HepG2 (cell line): Measurements from ENCODE around the gene EVI5. TPM values are rescaled to one million over a fixed set of nuclear protein-coding genes. Genes with fewer than 3 reads are reported as not detected.
A peak's percentile ranks its signal among the peaks of the same experiment; 100 is the strongest.

Source experiments
- ATAC-seq: fragments of 200-7000 bp; cut with Tn5 transposase; 3 replicates; pipeline ENCODE4 v1.9.1; 2020; ENCODE audit warnings: mild to moderate bottlenecking, moderate library complexity
- BruUV-seq: library from RNA; stranded (reverse); fragments of 400-500 nt; replicated peaks from 2 replicates; lab custom pipeline; 2021; lab: Mats Ljungman, UMichigan
- CTCF ChIA-PET: fragments of 300-600 bp; formaldehyde crosslinking; extraction: SDS; loops from one replicate; lab custom pipeline; 2021; ENCODE audit warnings: low total read pairs, inconsistent platforms, low intra/inter-chr PET ratio; lab: Yijun Ruan, JAX
- POLR2A ChIA-PET: fragments of 350-600 bp; sonication (Branson Sonifier 250); formaldehyde crosslinking; loops from one replicate; lab custom pipeline; 2020; ENCODE audit warnings: antibody characterized with exemption, inconsistent platforms; lab: Yijun Ruan, JAX
- DNase-seq: peaks from one replicate; pipeline ENCODE4 v3.0.0-alpha.2; 2015; ENCODE audit warnings: low spot score
- FAIRE-seq: peaks from 3 replicates; lab custom pipeline; 2011; peaks lifted over from hg19 to GRCh38; lab: Jason Lieb, UNC
- H2AFZ ChIP-seq: one replicate; pipeline ENCODE4 v1.6.1; 2011; ENCODE audit warnings: low read length, inconsistent platforms
- H3K27ac ChIP-seq: fragments of 300-600 bp; 3 replicates; pipeline ENCODE4 v1.8.0; 2011; ENCODE audit warnings: mixed run types, mild to moderate bottlenecking, mixed read lengths, low read length, inconsistent platforms; ENCODE audit not compliant: insufficient read depth; ENCODE audit errors: extremely low read length
- H3K27me3 ChIP-seq, 2 experiments: fragments of 200-600 bp in 1 of 2; 2 replicates in 1 of 2; 3 replicates in 1 of 2; pipeline versions ENCODE4 v1.6.0 to v1.8.0; 2011; ENCODE audit warnings: low read length in 2 of 2, mild to moderate bottlenecking in 2 of 2, moderate library complexity in 2 of 2, inconsistent platforms in 1 of 2; ENCODE audit not compliant: insufficient read depth in 2 of 2, control insufficient read depth in 1 of 2
- H3K36me3 ChIP-seq, 2 experiments: fragments of 200-600 bp in 1 of 2; replicated peaks in 1 of 2; 2 replicates in 1 of 2; 3 replicates in 1 of 2; pipeline versions ENCODE4 v1.5.1 to v1.8.0; 2011; ENCODE audit warnings: low read length in 2 of 2, inconsistent platforms in 1 of 2; ENCODE audit not compliant: insufficient read depth in 2 of 2, control insufficient read depth in 1 of 2
- H3K4me1 ChIP-seq: 2 replicates; pipeline ENCODE4 v1.5.1; 2012; ENCODE audit warnings: low read length, inconsistent platforms; ENCODE audit not compliant: insufficient read depth
- H3K4me2 ChIP-seq: 2 replicates; pipeline ENCODE4 v1.6.0; 2011; ENCODE audit warnings: low read depth, low read length, inconsistent platforms
- H3K4me3 ChIP-seq, 3 experiments: fragments of 200-600 bp in 1 of 3; sonication (generic), shearing (Covaris generic) in 1 of 3; replicated peaks in 1 of 3; 2 replicates each; pipeline ENCODE4 v1.5.1; 2011 to 2016; ENCODE audit warnings: low read length in 3 of 3, inconsistent platforms in 2 of 3, low read depth in 2 of 3, mild to moderate bottlenecking in 2 of 3, control low read depth in 1 of 3, mixed read lengths in 1 of 3; ENCODE audit not compliant: insufficient read depth in 1 of 3
- H3K79me2 ChIP-seq: one replicate; pipeline ENCODE4 v1.6.1; 2011; ENCODE audit warnings: low read length, inconsistent platforms; ENCODE audit not compliant: insufficient read depth
- H3K9ac ChIP-seq: 2 replicates; pipeline ENCODE4 v1.6.0; 2011; ENCODE audit warnings: mild to moderate bottlenecking, low read depth, low read length, inconsistent platforms; ENCODE audit not compliant: insufficient read depth
- H3K9me3 ChIP-seq: 2 replicates; pipeline ENCODE4 v1.5.1; 2012; ENCODE audit warnings: mild to moderate bottlenecking, low read length
- H4K20me1 ChIP-seq: 2 replicates; pipeline ENCODE4 v1.6.0; 2011; ENCODE audit warnings: inconsistent platforms, mild to moderate bottlenecking, low read length, moderate library complexity; ENCODE audit not compliant: insufficient read depth
- CBX1 ChIP-seq: IDR thresholded peaks from one replicate; pipeline ENCODE4 v1.6.1; 2016; ENCODE audit warnings: antibody characterized with exemption, low read depth
- CHCHD3 ChIP-seq: sonication (generic); formaldehyde crosslinking; IDR thresholded peaks from 2 replicates; pipeline ENCODE4 v1.8.0; 2022; ENCODE audit warnings: mild to moderate bottlenecking, missing genetic modification reagents, moderate library complexity
- EP300 ChIP-seq, 3 experiments: sonication (generic) in 1 of 3; formaldehyde crosslinking in 1 of 3; IDR thresholded peaks; 2 replicates each; pipeline versions ENCODE4 v1.5.1 to v1.6.1; 2011 to 2020; ENCODE audit warnings: low read depth in 2 of 3, low read length in 2 of 3, borderline replicate concordance in 1 of 3, improper control_type of control experiment in 1 of 3, mild to moderate bottlenecking in 1 of 3, missing genetic modification reagents in 1 of 3, moderate library complexity in 1 of 3
- FOXA1 ChIP-seq, 2 experiments: fragments of 450-650 bp in 1 of 2; sonication (generic) in 1 of 2; formaldehyde crosslinking in 1 of 2; IDR thresholded peaks; 2 replicates each; pipeline versions ENCODE4 v1.4.0 to v1.6.1; 2016 to 2020; ENCODE audit warnings: missing genetic modification reagents in 1 of 2
- FOXA3 ChIP-seq: IDR thresholded peaks from 2 replicates; pipeline ENCODE4 v1.6.1; 2016; ENCODE audit warnings: missing genetic modification reagents, missing compliant biosample characterization
- FOXP1 ChIP-seq, 2 experiments: fragments of 450-650 bp in 1 of 2; IDR thresholded peaks; 2 replicates each; pipeline ENCODE4 v1.6.1; 2017 to 2018; ENCODE audit warnings: antibody characterized with exemption in 1 of 2
- MAFK ChIP-seq, 2 experiments: IDR thresholded peaks in 1 of 2; conservative IDR thresholded peaks in 1 of 2; 2 replicates each; pipeline ENCODE4 v1.6.1; 2011; ENCODE audit warnings: improper control_type of control experiment in 2 of 2, low read length in 2 of 2
- SAP130 ChIP-seq: IDR thresholded peaks from 2 replicates; pipeline ENCODE4 v1.6.1; 2016; ENCODE audit warnings: low read depth
- SKI ChIP-seq: fragments of 450-650 bp; IDR thresholded peaks from one replicate; pipeline ENCODE4 v1.6.1; 2018; ENCODE audit warnings: mild to moderate bottlenecking; ENCODE audit not compliant: partially characterized antibody
- ZMYM4 ChIP-seq: sonication (generic); formaldehyde crosslinking; IDR thresholded peaks from 2 replicates; pipeline ENCODE4 v1.8.1; 2023; ENCODE audit warnings: mild to moderate bottlenecking, missing genetic modification reagents
- ZNF232 ChIP-seq: sonication (generic); formaldehyde crosslinking; IDR thresholded peaks from 2 replicates; pipeline ENCODE4 v1.4.0; 2020; ENCODE audit warnings: missing genetic modification reagents, borderline replicate concordance
- ZNF598 ChIP-seq: sonication (generic); formaldehyde crosslinking; IDR thresholded peaks from 2 replicates; pipeline ENCODE4 v1.5.1; 2020; ENCODE audit warnings: mild to moderate bottlenecking, missing genetic modification reagents, borderline replicate concordance
- ZNF839 ChIP-seq: sonication (generic); formaldehyde crosslinking; IDR thresholded peaks from 2 replicates; pipeline ENCODE4 v1.4.0; 2020; ENCODE audit warnings: missing genetic modification reagents, mild to moderate bottlenecking, borderline replicate concordance
- WGBS: methylation state at CpG from one replicate; pipeline ENCODE4 v1.1.6; 2017; ENCODE audit warnings: low lambda C conversion rate; 5-methylcytosine and 5-hydroxymethylcytosine counted together
- in situ Hi-C: cut with HindIII; loops from 2 replicates; pipeline ENCODE4 v1.10.0; 2017; ENCODE audit warnings: low pct_unique_long_range_greater_than_20kb; ENCODE audit not compliant: extremely low pct_ligation_motif_present
- intact Hi-C: fragments of 100-400 bp; cut with micrococcal nuclease; formaldehyde crosslinking; loops from one replicate; pipeline ENCODE4 v1.10.0; 2022; ENCODE audit not compliant: unreplicated experiment
- polyA plus RNA-seq, 8 experiments: library from polyadenylated mRNA; depleted of rRNA in 3 of 8; stranded (reverse) in 7 of 8; unstranded in 1 of 8; fragments of >200 nt; fragmentation: Illumina TruSeq in 4 of 8; extraction: Trizol in 4 of 8; gene quantifications; 2 replicates each; pipeline versions ENCODE4 v1.2.1 to v1.2.3, GENCODE V29; 2011 to 2016; ENCODE audit warnings: low read depth in 4 of 8, missing spikeins in 1 of 8, mixed read lengths in 1 of 8; ENCODE audit not compliant: insufficient read depth in 1 of 8
- total RNA-seq, 5 experiments: library from RNA; depleted of rRNA; stranded (reverse); fragments of >200 nt; fragmentation: Illumina TruSeq; extraction: Trizol; gene quantifications; 2 replicates each; pipeline ENCODE4 v1.2.3, GENCODE V29; 2016; ENCODE audit warnings: low read depth in 1 of 5
- TF ChIP-seq, protein P1 (sequence below): IDR thresholded peaks from 2 replicates; pipeline ENCODE4 v1.4.0; 2020; ENCODE audit warnings: mild to moderate bottlenecking, missing genetic modification reagents

EVI5 gene
- total and polyA plus RNA-seq, 2 of the 13 experiments (the other 11 are each of a cell fraction or from before 2014, with no cell fraction given), result 4.0 to 12.6 TPM

DNA sequence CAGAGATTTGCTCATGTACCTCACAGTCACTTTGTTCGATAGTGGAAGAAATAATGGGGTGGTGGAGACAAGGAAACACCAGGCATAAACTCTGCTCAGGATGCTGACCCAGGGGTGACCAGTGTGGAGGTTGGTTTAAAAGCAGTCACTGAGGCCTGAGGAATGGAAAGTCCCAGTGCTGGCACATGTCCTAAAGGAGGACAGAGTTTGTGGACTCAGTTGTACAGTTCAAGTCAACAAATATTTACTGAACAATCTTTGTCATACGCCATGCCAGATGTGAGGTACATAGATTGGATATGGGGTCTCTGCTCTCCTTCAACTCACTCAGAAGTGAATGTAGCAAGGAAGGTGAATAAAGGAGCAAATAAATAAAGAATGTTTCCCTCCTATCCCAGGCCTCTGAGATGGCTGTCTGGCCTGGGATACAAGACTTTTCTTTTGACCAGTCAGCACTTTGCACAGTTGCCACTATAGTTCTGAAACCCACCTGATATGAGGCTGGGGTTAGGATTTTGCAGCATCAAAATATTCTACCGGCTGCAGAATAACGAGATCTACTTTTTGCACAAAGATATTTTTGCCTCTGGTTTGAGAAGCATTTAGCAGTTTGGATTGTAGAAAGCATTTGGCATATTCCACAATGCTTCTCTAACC lies 290.3 kb downstream of the EVI5 start:
- in situ Hi-C loops, result no loop called here
- H3K36me3 ChIP-seq, result no peaks in the 10 kb centered on the region
- ATAC-seq (peak; percentile 48), DNase-seq (no peak), FAIRE-seq (no peak)
- BruUV-seq, result no TSS peak
- H3K79me2 ChIP-seq, result no peaks in the 10 kb centered on the region
- H3K9ac ChIP-seq, result no peak overlapping the region
- no peaks in the 10 kb centered on the region for H4K20me1 ChIP-seq
- H3K4me2 ChIP-seq, result peak overlapping the region; percentile 34
- ChIA-PET POLR2A (no interaction called here), CTCF (no interaction called here)
- intact Hi-C loops, result no loop called here
- H3K4me1 ChIP-seq, result peaks cover 39% of the 10 kb centered on the region
- H2AFZ ChIP-seq, result no peak overlapping the region
- no peaks in the 10 kb centered on the region for H3K9me3 ChIP-seq
- WGBS, result 46% methylated on average over 4 of the region's 4 CpGs
- H3K27ac ChIP-seq, result no peak overlapping the region
- no peak overlapping the region for H3K4me3 ChIP-seq
- no peaks in the 10 kb centered on the region for H3K27me3 ChIP-seq
- TF ChIP-seq FOXP1 (IDR thresholded peaks at IDR 0.05), result no peak
- no peak for TF ChIP-seq FOXP1 (CRISPR knock-in tag; IDR thresholded peaks at IDR 0.05)
- TF ChIP-seq MAFK (conservative IDR thresholded peaks at IDR 0.05 in 1 of 2, IDR thresholded peaks at IDR 0.05 in 1 of 2; ENCODE audit: low read length in 2 of 2), result peak; percentile 88
- 0 out of 2 replicates have a peak, but pooled peaks have one; percentile 12 for TF ChIP-seq ZMYM4 (CRISPR knock-in tag)
- TF ChIP-seq ZNF598 (CRISPR knock-in tag), result no peak
- TF ChIP-seq SAP130 (CRISPR knock-in tag), result 0 out of 2 replicates have a peak, but pooled peaks have one; percentile 23
- TF ChIP-seq SKI, result no peak
- no peak for TF ChIP-seq ZNF232
- TF ChIP-seq FOXA1 (IDR thresholded peaks at IDR 0.05), result no peak
- peak; percentile 18; the same call in 1 of the 2 replicates for TF ChIP-seq FOXA1 (CRISPR knock-in tag; IDR thresholded peaks at IDR 0.05)
- TF ChIP-seq, protein P1, sequence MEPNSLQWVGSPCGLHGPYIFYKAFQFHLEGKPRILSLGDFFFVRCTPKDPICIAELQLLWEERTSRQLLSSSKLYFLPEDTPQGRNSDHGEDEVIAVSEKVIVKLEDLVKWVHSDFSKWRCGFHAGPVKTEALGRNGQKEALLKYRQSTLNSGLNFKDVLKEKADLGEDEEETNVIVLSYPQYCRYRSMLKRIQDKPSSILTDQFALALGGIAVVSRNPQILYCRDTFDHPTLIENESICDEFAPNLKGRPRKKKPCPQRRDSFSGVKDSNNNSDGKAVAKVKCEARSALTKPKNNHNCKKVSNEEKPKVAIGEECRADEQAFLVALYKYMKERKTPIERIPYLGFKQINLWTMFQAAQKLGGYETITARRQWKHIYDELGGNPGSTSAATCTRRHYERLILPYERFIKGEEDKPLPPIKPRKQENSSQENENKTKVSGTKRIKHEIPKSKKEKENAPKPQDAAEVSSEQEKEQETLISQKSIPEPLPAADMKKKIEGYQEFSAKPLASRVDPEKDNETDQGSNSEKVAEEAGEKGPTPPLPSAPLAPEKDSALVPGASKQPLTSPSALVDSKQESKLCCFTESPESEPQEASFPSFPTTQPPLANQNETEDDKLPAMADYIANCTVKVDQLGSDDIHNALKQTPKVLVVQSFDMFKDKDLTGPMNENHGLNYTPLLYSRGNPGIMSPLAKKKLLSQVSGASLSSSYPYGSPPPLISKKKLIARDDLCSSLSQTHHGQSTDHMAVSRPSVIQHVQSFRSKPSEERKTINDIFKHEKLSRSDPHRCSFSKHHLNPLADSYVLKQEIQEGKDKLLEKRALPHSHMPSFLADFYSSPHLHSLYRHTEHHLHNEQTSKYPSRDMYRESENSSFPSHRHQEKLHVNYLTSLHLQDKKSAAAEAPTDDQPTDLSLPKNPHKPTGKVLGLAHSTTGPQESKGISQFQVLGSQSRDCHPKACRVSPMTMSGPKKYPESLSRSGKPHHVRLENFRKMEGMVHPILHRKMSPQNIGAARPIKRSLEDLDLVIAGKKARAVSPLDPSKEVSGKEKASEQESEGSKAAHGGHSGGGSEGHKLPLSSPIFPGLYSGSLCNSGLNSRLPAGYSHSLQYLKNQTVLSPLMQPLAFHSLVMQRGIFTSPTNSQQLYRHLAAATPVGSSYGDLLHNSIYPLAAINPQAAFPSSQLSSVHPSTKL (CRISPR knock-in tag), result peak; percentile 37; the same call in 1 of the 2 replicates
- no peak for TF ChIP-seq CHCHD3 (CRISPR knock-in tag)
- peak; percentile 39 for TF ChIP-seq FOXA3 (CRISPR knock-in tag)
- no peak for TF ChIP-seq CBX1
- TF ChIP-seq ZNF839 (CRISPR knock-in tag), result no peak
- peak in 1 of 2 experiments; percentile 59; a peak in 1 of 4 replicates for TF ChIP-seq EP300 (IDR thresholded peaks at IDR 0.05; ENCODE audit: low read depth in 2 of 2, low read length in 2 of 2)
- TF ChIP-seq EP300 (CRISPR knock-in tag; IDR thresholded peaks at IDR 0.05; ENCODE audit: borderline replicate concordance), result no peak
